DOHH2 (cell line): Measurements from ENCODE around the gene RNF123.
"Not testable (repeated sequence)": the region's sequence is repeated elsewhere in the genome, so short reads cannot be mapped to it uniquely, and the experiment has no call there.

Experiments used
- EZH2phosphoT487 ChIP-seq: fragments of 200-600 bp; sonication (generic); IDR thresholded peaks from 2 replicates; pipeline ENCODE4 v1.6.1; 2017; ENCODE audit warnings: borderline replicate concordance, mild to moderate bottlenecking, antibody characterized with exemption, low read length, moderate library complexity, mixed read lengths
- TF ChIP-seq, protein P1 (sequence below): fragments of 200-600 bp; sonication (generic); IDR thresholded peaks from one replicate; pipeline ENCODE4 v1.5.1; 2014; ENCODE audit warnings: antibody characterized with exemption, mild to moderate bottlenecking, low read depth, low read length; ENCODE audit not compliant: poor library complexity, severe bottlenecking

GRCh38 chr3:49695350-49696015 is 6.1 kb downstream of the RNF123 start:
- TF ChIP-seq, protein P1, sequence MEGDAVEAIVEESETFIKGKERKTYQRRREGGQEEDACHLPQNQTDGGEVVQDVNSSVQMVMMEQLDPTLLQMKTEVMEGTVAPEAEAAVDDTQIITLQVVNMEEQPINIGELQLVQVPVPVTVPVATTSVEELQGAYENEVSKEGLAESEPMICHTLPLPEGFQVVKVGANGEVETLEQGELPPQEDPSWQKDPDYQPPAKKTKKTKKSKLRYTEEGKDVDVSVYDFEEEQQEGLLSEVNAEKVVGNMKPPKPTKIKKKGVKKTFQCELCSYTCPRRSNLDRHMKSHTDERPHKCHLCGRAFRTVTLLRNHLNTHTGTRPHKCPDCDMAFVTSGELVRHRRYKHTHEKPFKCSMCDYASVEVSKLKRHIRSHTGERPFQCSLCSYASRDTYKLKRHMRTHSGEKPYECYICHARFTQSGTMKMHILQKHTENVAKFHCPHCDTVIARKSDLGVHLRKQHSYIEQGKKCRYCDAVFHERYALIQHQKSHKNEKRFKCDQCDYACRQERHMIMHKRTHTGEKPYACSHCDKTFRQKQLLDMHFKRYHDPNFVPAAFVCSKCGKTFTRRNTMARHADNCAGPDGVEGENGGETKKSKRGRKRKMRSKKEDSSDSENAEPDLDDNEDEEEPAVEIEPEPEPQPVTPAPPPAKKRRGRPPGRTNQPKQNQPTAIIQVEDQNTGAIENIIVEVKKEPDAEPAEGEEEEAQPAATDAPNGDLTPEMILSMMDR = not testable (repeated sequence)
- TF ChIP-seq EZH2phosphoT487 = not testable (repeated sequence)
